HL-60 (cell line): ENCODE data around the gene NMNAT1.

Experiments used
- GABPA ChIP-seq: IDR thresholded peaks from 2 replicates; pipeline ENCODE4 v1.6.1; 2012; ENCODE audit warnings: low read depth
- POLR2AphosphoS5 ChIP-seq: IDR thresholded peaks from 2 replicates; pipeline ENCODE4 v1.6.1; 2012; ENCODE audit warnings: low read depth
- TF ChIP-seq, protein P1 (sequence below): IDR thresholded peaks from one replicate; pipeline ENCODE4 v1.5.1; 2011; ENCODE audit warnings: low read length, control low read depth, inconsistent platforms; ENCODE audit not compliant: insufficient read depth

DNA sequence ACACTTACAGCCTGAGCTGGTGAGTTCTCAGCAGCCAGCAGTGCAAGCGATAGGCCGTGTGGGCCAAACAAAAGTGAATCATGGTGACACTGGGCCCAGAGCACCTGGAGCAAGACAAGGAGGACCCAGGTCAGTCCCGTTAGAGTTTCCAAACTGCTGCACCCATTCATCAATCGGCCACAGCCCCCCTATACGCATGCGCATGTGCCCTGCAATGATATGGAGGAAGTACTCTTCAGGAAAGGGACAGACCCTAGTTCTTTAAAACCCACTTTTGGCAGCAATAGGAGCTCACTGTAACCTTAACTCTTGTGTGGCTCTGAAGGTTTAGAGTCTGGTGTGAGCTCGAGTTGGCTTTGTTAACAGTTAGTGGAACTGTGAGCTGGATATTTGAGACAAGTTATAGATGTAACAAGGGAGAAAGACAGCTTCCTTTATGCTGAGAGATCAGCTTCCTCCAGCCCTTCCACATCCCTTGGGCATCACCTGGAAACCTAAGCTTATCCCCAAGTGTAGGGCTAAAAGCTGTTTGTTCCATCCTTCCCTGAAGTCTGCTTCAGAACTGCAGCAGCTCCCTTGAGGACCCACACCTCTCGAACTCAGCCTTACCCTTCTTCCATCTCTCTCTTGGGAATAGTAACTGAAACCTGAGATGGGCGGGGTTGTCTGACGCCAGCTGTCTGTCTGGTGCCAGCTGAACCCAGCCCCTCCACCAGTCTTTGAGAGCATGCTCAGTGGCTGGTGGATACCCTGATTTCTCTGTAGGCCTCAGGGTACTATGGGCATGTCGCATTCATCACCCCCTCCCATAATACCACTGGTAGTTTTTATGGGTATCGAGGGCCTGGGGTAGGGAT, 17.7 kb downstream of the NMNAT1 start:
- TF ChIP-seq, protein P1, sequence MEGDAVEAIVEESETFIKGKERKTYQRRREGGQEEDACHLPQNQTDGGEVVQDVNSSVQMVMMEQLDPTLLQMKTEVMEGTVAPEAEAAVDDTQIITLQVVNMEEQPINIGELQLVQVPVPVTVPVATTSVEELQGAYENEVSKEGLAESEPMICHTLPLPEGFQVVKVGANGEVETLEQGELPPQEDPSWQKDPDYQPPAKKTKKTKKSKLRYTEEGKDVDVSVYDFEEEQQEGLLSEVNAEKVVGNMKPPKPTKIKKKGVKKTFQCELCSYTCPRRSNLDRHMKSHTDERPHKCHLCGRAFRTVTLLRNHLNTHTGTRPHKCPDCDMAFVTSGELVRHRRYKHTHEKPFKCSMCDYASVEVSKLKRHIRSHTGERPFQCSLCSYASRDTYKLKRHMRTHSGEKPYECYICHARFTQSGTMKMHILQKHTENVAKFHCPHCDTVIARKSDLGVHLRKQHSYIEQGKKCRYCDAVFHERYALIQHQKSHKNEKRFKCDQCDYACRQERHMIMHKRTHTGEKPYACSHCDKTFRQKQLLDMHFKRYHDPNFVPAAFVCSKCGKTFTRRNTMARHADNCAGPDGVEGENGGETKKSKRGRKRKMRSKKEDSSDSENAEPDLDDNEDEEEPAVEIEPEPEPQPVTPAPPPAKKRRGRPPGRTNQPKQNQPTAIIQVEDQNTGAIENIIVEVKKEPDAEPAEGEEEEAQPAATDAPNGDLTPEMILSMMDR: no peak
- TF ChIP-seq POLR2AphosphoS5 (no peak), GABPA (no peak)
